Activated CD4-positive, CD25-positive, alpha-beta regulatory T cell treated with anti-CD3 and anti-CD28 coated beads, Interleukin-2, amount 50 U/mL, for 16 hours (primary cell): Measurements from ENCODE around the gene F2RL2.
"Not testable (repeated sequence)": the region's sequence is repeated elsewhere in the genome, so short reads cannot be mapped to it uniquely, and the experiment has no call there.

ENCODE experiments used
- DNase-seq: peaks from one replicate; pipeline ENCODE4 v3.0.0-alpha.2; 2020; ENCODE audit warnings: low read depth, low spot score

F2RL2 gene

DNA sequence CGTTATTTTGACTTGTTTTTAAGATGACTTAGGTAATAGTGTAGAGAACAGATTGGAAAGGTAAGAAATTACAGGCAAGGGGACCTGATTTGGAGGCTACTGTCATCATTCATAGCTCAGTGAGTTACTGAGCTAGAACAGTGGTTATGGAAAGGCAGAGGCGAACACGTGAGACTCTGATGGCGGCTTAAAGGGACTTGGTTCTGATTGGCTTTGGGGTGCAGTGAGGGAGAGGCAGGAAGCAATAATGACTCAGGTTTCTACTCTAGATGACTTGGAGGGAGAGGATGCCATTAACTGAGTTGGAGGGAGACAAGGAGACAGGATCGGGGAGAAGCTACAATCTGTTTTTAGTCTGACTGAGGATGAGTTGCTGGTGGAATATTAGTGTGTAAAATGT lies 3.0 kb downstream of the F2RL2 start:
- DNase-seq = no peak

- no peak for DNase-seq
Observed at GRCh38 chr5:76617675-76618074, 5.5 kb downstream of the F2RL2 start.

- no peak for DNase-seq
Observed at GRCh38 chr5:76617229-76617628, 6.0 kb downstream of the F2RL2 start.

- no peak for DNase-seq
Observed at GRCh38 chr5:76616206-76616605, 7.0 kb downstream of the F2RL2 start.

DNA sequence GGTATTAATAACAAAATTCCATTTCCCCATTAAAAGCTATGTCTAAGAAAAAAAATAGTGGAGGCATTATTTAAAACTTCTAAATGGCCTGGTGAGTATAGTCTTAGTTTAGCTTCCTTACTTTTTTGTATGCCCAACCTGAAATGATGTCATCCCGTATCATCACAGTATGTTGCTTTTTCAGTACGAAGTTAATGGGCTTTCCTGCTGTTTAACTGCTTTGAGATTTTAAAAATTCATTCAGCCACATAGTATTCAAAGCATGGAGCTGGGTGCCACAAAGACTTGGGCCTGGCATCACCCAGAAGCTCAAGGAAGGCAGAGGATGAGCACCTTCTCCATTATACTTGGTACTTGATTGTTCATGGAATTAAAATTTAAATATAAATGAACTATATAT lies 7.4 kb downstream of the F2RL2 start:
- no peak for DNase-seq

DNA sequence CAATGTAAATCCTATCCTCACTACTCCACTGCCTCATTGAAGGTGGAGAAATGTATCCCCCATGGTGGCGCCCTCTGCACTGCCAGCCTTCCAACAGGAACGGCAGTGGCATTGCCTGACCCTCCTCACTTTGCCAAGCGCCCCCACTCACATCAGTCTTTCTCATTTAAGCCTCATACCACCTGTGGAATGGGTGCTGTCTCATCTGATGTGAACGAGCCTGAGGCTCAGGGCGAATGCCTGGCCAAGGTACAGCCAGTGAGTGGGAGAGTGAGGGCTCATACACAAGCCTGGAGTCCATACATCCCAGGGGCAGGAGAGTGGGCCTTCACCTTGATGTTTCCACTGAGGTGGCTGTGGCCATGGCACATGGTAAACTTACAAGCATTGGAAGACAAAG lies 10.3 kb downstream of the F2RL2 start:
- DNase-seq = no peak

DNA sequence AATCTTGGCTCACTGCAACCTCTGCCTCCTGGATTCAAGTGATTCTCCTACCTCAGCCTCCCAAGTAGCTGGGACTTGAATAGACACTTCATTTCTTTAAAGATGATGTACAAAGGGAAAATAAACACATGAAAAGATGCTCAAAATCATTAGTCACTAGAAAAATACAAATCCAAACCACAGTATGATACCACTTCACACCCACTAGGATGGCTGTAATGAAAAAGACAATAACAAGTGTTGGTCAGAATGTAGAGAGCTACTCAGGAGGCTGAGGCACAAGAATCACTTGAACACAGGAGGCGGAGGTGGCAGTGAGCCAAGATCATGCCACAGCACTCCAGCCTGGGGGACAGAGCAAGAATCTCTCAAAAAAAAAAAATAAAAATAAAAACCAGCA lies 13.0 kb downstream of the F2RL2 start:
- DNase-seq = no peak

- DNase-seq = no peak
Observed at GRCh38 chr5:76608833-76609232, 14.4 kb downstream of the F2RL2 start.

DNA sequence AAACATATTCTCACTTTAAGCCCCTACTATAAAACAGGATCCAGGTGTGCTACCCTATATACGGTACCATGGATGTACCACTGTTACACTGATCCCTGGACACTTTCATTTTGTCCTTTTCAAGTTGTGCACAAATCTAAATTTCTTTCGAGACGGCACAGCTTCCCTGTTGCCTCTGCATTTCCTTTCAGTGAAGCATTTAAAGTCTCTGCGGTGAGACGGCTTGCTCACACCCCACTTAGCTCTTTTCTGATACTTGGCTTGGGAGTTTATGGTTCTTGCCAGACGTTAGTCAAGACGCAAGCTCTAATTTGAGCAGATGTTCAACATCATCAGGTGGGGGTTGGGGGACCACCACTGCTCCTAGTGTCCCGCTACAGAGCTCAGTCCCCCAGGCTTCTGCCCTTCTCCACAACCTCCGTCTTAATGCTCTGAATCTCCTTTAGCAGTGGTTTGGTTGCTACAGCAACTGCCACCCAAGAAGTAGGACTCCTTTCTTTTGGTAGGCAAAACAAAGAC lies 15.8 kb downstream of the F2RL2 start:
- no peak for DNase-seq

- DNase-seq = no peak
Observed at GRCh38 chr5:76606701-76607100, 16.5 kb downstream of the F2RL2 start.

DNA sequence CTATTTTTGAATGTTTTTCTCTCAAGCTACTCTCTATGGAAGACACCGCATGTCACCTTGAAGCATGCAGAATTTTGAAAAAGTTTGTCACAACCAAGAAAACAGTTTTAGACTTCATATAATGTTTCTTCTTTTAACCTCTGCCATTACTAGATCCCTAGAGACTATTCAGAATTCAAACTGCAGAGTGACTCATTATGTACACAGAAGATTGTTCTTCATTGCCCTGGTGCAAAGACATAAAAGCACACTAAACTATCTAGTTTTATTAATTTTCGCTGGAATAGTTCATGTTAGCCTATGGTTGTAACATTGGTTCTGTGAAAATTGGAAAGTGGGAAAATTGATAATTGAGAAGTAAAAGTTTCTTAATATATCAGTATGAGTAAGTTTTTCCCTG lies 18.4 kb downstream of the F2RL2 start:
- no peak for DNase-seq

GRCh38 chr5:76603991-76604390 lies 19.2 kb downstream of the F2RL2 start:
- DNase-seq = not testable (repeated sequence)

DNA sequence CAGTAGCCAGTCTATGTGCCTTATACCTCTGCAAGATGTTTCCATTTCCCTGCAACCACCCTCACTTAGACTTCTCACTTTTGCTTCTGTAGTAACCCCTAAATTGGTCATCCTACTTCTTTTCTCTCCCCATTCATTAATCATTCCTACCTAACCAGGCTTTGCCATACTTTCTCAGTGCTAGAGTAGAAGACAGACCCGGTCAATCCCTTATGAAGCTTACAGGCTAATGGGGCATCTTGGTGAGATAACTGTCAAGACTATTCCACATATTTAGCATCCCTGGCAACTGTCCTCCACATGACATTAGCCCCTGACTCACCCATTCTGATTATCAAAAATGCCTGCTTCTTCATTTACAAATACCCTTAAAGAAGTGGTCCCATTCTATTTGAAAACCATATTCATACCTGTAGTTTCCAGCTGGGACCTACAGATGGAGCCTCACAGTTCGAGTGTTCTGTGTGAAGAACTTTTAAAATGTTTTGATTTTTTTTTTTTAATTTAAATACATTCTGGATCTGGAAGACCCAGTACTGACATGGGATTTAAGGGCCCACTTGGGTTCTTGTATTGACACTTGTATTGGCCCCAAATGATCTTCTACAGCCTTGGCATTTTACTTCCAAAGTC lies 21.0 kb downstream of the F2RL2 start:
- no peak for DNase-seq

GRCh38 chr5:76601470-76601869 lies 21.7 kb downstream of the F2RL2 start:
- no peak for DNase-seq

DNA sequence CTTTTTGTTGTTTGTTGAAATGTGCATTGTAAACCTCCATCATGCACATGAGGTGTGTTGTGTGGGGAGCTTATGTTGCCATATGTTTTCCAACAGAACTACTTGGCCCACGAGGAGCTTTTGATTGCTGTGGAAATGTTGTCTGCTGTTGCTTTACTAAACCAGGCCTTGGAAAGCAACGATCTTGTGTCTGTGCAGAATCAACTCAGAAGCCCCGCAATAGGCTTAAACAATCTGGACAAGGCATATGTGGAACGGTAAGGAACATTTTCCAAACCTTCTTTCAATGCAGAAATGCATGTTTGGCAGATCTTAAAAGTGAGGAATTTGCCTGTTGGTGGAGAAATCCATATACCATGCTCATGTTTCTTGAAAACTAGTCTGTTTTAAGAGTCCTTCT lies 22.5 kb downstream of the F2RL2 start:
- DNase-seq = no peak

- DNase-seq = no peak
Observed at GRCh38 chr5:76598531-76598930, 24.7 kb downstream of the F2RL2 start.

GRCh38 chr5:76595755-76596481 lies 27.3 kb downstream of the F2RL2 start:
- DNase-seq = no peak

DNA sequence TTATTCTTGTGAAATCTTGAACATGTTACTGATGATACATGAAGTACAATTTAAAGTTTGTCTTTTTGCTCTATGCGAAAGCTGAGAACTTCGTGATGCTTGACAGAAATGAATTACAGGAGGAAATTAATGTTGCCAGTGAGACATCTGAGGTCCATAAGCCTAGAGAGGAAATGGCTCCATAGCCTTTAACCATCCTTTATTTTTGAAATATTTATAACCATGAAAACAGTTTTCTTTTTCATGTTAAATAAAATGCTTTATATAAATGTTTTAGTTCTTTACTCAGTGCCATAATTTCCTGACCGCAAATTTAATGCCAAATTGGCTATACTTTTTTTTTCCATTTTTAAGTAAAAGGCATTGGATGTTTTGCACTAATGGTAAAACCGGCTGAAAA lies 29.1 kb downstream of the F2RL2 start:
- no peak for DNase-seq

- no peak for DNase-seq
Observed at GRCh38 chr5:76592692-76593091, 30.5 kb downstream of the F2RL2 start.

- DNase-seq = no peak
Observed at GRCh38 chr5:76591366-76591765, 31.8 kb downstream of the F2RL2 start.

GRCh38 chr5:76590027-76590426 lies 33.2 kb downstream of the F2RL2 start:
- DNase-seq = no peak

DNA sequence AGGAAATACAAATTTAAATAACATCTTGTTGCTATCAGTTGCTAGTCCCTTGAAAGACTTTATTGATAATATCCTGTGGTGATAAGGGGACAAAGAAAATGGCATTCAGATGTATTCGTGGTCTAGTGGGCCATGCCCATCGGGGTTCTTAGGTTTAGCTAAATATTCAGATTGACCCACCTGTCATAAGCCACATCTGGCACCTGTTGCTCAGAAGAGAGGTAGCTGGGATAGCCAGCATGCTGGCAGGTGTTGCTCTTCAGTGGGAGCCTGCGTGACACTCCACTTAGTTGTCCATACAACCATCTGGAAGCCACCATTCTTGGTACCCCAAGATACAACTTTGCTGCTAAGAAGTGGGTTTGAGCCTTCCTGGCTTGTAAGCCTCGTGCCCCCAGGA lies 36.7 kb downstream of the F2RL2 start:
- no peak for DNase-seq

- DNase-seq = no peak
Observed at GRCh38 chr5:76585783-76586217, 37.4 kb downstream of the F2RL2 start.
